Measurements from ENCODE around the gene RNF130. TPM values are rescaled to one million over a fixed set of nuclear protein-coding genes. Genes with fewer than 3 reads are reported as not detected.

Gene RNF130
- total RNA-seq, 4 donors from 2014 or later, result 84.7 to 105 (median 98.5) TPM

DNA sequence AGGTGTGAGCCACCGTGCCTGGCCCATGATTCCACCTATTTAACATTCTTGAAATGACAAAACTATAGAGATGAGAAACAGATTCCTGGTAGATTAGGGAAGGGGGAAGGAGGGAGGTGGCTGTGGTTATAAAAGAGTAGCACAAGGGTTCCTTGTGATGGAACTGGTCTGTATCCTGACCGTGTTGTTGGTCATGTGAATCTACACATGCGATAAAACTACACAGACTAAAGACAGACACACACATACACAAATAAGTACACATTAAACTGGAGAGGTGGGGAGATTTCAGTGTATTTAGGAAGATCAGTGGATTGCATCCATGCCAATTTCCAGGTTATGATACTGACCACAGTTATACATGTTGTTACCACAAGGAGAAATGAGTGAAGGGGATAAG is 60.9 kb downstream of the RNF130 start:
- Histone ChIP-seq H3K27ac (no peak overlapping the region), H3K9me3 (no peaks in the 10 kb centered on the region), H3K27me3 (no peaks in the 10 kb centered on the region), H3K4me1 (peaks cover 0 to 26% (median 3%) of the 10 kb centered on the region in 3 donors), H3K36me3 (peaks cover 0 to 26% of the 10 kb centered on the region in 2 donors), H3K4me3 (no peak overlapping the region)
- ATAC-seq, result no peak
- 55 to 100% methylated on average over 2 of the region's 3 CpGs for WGBS, 2 donors (ENCODE audit: low coverage in 1 of 2)
- TF ChIP-seq, protein P1, sequence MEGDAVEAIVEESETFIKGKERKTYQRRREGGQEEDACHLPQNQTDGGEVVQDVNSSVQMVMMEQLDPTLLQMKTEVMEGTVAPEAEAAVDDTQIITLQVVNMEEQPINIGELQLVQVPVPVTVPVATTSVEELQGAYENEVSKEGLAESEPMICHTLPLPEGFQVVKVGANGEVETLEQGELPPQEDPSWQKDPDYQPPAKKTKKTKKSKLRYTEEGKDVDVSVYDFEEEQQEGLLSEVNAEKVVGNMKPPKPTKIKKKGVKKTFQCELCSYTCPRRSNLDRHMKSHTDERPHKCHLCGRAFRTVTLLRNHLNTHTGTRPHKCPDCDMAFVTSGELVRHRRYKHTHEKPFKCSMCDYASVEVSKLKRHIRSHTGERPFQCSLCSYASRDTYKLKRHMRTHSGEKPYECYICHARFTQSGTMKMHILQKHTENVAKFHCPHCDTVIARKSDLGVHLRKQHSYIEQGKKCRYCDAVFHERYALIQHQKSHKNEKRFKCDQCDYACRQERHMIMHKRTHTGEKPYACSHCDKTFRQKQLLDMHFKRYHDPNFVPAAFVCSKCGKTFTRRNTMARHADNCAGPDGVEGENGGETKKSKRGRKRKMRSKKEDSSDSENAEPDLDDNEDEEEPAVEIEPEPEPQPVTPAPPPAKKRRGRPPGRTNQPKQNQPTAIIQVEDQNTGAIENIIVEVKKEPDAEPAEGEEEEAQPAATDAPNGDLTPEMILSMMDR (IDR thresholded peaks at IDR 0.05), result no peak
- no peak for TF ChIP-seq POLR2AphosphoS5 (IDR thresholded peaks at IDR 0.05)
- TF ChIP-seq POLR2A (IDR thresholded peaks at IDR 0.05), result no peak
- TF ChIP-seq EP300 (IDR thresholded peaks at IDR 0.05), result no peak

DNA sequence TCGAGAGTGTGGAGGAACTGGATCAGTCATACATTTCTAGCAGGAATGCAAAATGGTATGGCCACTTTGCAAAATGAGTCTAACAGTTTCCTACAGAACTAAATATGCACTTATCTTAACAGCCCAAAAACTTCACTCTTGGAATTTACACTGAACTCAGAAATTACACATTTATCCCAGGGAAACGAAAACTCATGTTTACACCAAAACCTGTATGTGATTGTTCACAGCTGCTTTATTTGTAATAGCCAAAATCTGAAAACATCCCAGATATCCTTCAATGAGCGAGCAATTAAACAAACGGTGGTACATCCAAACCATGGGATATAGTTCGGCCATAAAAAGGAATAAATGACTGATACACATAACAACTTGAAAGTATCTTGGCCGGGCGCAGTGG is 62.0 kb downstream of the RNF130 start:
- 69 to 83% methylated on average over 1 to 7 of the region's 7 CpGs for WGBS, 2 donors (ENCODE audit: low coverage in 1 of 2)
- H3K36me3 ChIP-seq, result peaks cover 0 to 26% of the 10 kb centered on the region in 2 donors
- H3K4me3 ChIP-seq, result no peak overlapping the region
- no peaks in the 10 kb centered on the region for H3K27me3 ChIP-seq
- no peak for TF ChIP-seq POLR2A (IDR thresholded peaks at IDR 0.05)
- no peak for TF ChIP-seq POLR2AphosphoS5 (IDR thresholded peaks at IDR 0.05)
- TF ChIP-seq, protein P1 (IDR thresholded peaks at IDR 0.05), result no peak
- no peak for TF ChIP-seq EP300 (IDR thresholded peaks at IDR 0.05)
- no peak for ATAC-seq
- H3K4me1 ChIP-seq, result peaks cover 0 to 26% (median 3%) of the 10 kb centered on the region in 3 donors
- H3K27ac ChIP-seq, result no peak overlapping the region
- no peaks in the 10 kb centered on the region for H3K9me3 ChIP-seq

DNA sequence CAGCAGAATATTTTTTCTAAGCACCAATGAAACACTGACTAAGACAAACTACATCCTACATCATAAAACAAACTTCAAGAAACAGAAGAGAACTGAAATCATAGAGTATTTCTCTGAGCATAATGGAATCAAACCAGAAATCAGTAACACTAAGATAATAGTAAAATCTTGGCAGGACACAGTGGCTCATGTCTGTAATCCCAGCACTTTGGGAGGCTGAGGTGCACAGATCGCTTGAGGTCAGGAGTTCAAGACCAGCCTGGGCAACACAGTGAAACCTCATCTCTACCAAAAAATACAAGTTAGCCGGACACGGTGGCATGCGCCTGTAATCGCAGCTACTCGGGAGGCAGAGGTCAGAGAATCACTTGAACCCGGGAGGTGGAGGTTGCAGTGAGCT is 63.1 kb downstream of the RNF130 start:
- 93 to 100% methylated on average over 6 to 7 of the region's 7 CpGs for WGBS, 2 donors (ENCODE audit: low coverage in 1 of 2)
- H3K27ac ChIP-seq, result peak overlapping the region in 1 of 4 donors; percentile 10
- H3K4me3 ChIP-seq, result no peak overlapping the region
- peaks cover 0 to 26% (median 3%) of the 10 kb centered on the region in 3 donors for H3K4me1 ChIP-seq
- peaks cover 0 to 26% of the 10 kb centered on the region in 2 donors for H3K36me3 ChIP-seq
- TF ChIP-seq EP300 (IDR thresholded peaks at IDR 0.05) (no peak), POLR2A (IDR thresholded peaks at IDR 0.05) (no peak), POLR2AphosphoS5 (IDR thresholded peaks at IDR 0.05) (no peak)
- TF ChIP-seq, protein P1 (IDR thresholded peaks at IDR 0.05), result no peak
- H3K9me3 ChIP-seq, result no peaks in the 10 kb centered on the region
- no peaks in the 10 kb centered on the region for H3K27me3 ChIP-seq
- no peak for ATAC-seq

DNA sequence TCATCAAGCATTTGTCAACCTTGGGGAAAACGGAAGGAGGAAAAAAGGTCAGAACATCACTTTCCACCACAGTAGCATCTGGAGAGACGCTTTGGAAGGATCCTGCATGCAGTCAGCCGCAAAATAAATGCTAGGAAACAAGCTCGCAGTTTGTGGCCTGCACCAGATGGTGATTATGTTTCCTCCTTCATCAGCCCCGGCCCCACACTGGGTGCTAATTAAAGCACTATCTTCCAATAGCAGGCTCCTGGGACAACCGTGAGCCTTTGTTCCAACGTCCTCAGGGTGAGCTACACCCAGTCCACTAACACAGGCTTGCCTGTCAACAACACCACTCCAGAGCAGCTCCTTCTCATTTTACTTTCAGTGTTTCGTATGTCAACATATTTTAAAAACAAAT is 64.0 kb downstream of the RNF130 start:
- H3K4me3 ChIP-seq, result no peak overlapping the region
- H3K27me3 ChIP-seq, result no peaks in the 10 kb centered on the region
- peaks cover 0 to 26% (median 3%) of the 10 kb centered on the region in 3 donors for H3K4me1 ChIP-seq
- no peak for TF ChIP-seq EP300 (IDR thresholded peaks at IDR 0.05)
- TF ChIP-seq, protein P1 (IDR thresholded peaks at IDR 0.05), result no peak
- TF ChIP-seq POLR2AphosphoS5 (IDR thresholded peaks at IDR 0.05), result no peak
- no peak for TF ChIP-seq POLR2A (IDR thresholded peaks at IDR 0.05)
- no peak for ATAC-seq
- H3K36me3 ChIP-seq, result peaks cover 0 to 23% of the 10 kb centered on the region in 2 donors
- WGBS, 2 donors (ENCODE audit: low coverage in 1 of 2), result 46 to 55% methylated on average over 4 to 8 of the region's 8 CpGs
- no peaks in the 10 kb centered on the region for H3K9me3 ChIP-seq
- peak overlapping the region in 1 of 4 donors; percentile 1 for H3K27ac ChIP-seq

DNA sequence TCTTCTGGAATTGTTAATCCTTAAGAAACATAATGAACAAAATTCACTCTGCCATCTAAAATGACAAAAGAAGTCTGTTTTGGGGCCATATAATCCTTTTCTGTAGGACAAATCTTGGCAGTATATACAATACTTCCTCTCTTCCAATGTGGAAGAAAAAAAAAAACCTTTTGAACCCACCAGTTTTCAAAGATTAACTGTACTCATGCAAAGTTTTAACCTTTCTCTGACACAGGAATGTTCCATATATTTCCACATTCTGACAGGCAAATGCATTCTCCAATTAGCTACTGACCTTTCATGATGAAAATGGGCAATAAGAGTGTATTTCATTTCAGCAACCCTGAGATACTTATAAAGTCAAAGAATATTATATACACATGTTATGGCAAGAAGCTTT is 65.4 kb downstream of the RNF130 start:
- Histone ChIP-seq H3K4me3 (no peak overlapping the region), H3K27ac (no peak overlapping the region), H3K36me3 (peaks cover 0 to 24% of the 10 kb centered on the region in 2 donors), H3K4me1 (peaks cover 0 to 26% (median 3%) of the 10 kb centered on the region in 3 donors), H3K27me3 (no peaks in the 10 kb centered on the region), H3K9me3 (no peaks in the 10 kb centered on the region)
- TF ChIP-seq POLR2AphosphoS5 (IDR thresholded peaks at IDR 0.05) (no peak), POLR2A (IDR thresholded peaks at IDR 0.05) (no peak)
- no peak for ATAC-seq
